ENCODE results near the gene PSMF1.

GRCh38 chr20:1155342-1155741 is 36.9 kb downstream of the PSMF1 start:
- TF ChIP-seq CTCF (IDR thresholded peaks at IDR 0.05; ENCODE audit: low read length) = no peak
- TF ChIP-seq EZH2 (optimal IDR thresholded peaks at IDR 0.05; ENCODE audit: low read depth, low read length) = no peak
- no peak for TF ChIP-seq EZH2phosphoT487 (IDR thresholded peaks at IDR 0.05; ENCODE audit: low read length)

All from MM.1S (cell line).